Measurements from ENCODE around the gene FOXN3.

FOXN3 gene

GRCh38 chr14:89248411-89249064 lies 168.5 kb downstream of the FOXN3 start:
- no peak for DNase-seq

GRCh38 chr14:89247457-89248122 lies 169.4 kb downstream of the FOXN3 start:
- no peak for DNase-seq

GRCh38 chr14:89246290-89246689 lies 170.7 kb downstream of the FOXN3 start:
- no peak for DNase-seq

- DNase-seq, result no peak
These were observed 171.2 kb downstream of the FOXN3 start for GRCh38 chr14:89245802-89246201.

GRCh38 chr14:89244720-89245119 lies 172.3 kb downstream of the FOXN3 start:
- no peak for DNase-seq

- no peak for DNase-seq
These were observed 173.3 kb downstream of the FOXN3 start for GRCh38 chr14:89243741-89244140.

- DNase-seq, result no peak
These were observed 173.7 kb downstream of the FOXN3 start for GRCh38 chr14:89243286-89243685.

GRCh38 chr14:89242652-89243279 lies 174.3 kb downstream of the FOXN3 start:
- no peak for DNase-seq

GRCh38 chr14:89241934-89242651 lies 174.9 kb downstream of the FOXN3 start:
- no peak for DNase-seq

GRCh38 chr14:89241257-89241656 lies 175.8 kb downstream of the FOXN3 start:
- DNase-seq, result no peak

- DNase-seq, result no peak
These were observed 176.6 kb downstream of the FOXN3 start for GRCh38 chr14:89240414-89240813.

GRCh38 chr14:89239023-89239422 lies 178.0 kb downstream of the FOXN3 start:
- no peak for DNase-seq

GRCh38 chr14:89237921-89238529 lies 179.0 kb downstream of the FOXN3 start:
- DNase-seq, result no peak

GRCh38 chr14:89236851-89237250 lies 180.2 kb downstream of the FOXN3 start:
- DNase-seq, result no peak

- no peak for DNase-seq
These were observed 183.8 kb downstream of the FOXN3 start for GRCh38 chr14:89233184-89233583.

GRCh38 chr14:89232265-89233070 lies 184.6 kb downstream of the FOXN3 start:
- DNase-seq, result no peak

- DNase-seq, result no peak
These were observed 185.5 kb downstream of the FOXN3 start for GRCh38 chr14:89231426-89232113.

GRCh38 chr14:89228921-89229639 lies 188.0 kb downstream of the FOXN3 start:
- DNase-seq, result no peak

GRCh38 chr14:89227496-89227836 lies 189.6 kb downstream of the FOXN3 start:
- no peak for DNase-seq

GRCh38 chr14:89226801-89227495 lies 190.1 kb downstream of the FOXN3 start:
- DNase-seq, result peak in 1 of 2 experiments; percentile 27

Measured in NCI-H2081 (cell line).